Measurements from ENCODE around the gene DUSP22. TPM values are rescaled to one million over a fixed set of nuclear protein-coding genes. Genes with fewer than 3 reads are reported as not detected.

The DUSP22 gene
- total and polyA plus RNA-seq, 9 of the 15 experiments (the other 6 are each of a cell fraction or from before 2014, with no cell fraction given) = 9.3 to 19.4 (median 11.8) TPM

GRCh38 chr6:314377-314776, 22.1 kb downstream of the DUSP22 start:
- H3K36me3 ChIP-seq (ENCODE audit: control insufficient read depth, insufficient read depth, low read length) = no peaks in the 10 kb centered on the region
- intact Hi-C loops (cut with micrococcal nuclease) = no loop called here
- DNase-seq (ENCODE audit: extremely low read depth in 1 of 4, low spot score in 3 of 4) = no peak
- no peak overlapping the region for H3K4me3 ChIP-seq
- ChIA-PET CTCF (ENCODE audit: low intra/inter-chr PET ratio) (no interaction called here), POLR2A (interaction anchor here (0.7 kb wide), 1 partner anchor 45 kb away, joined by 4 read pairs; no protein-coding TSS in a partner anchor)
- peaks cover 16% of the 10 kb centered on the region for H4K20me1 ChIP-seq (replicated peaks; ENCODE audit: control insufficient read depth, insufficient read depth, low read length)
- no peak overlapping the region for H3K9ac ChIP-seq (ENCODE audit: insufficient read depth in 1 of 2, low read depth in 2 of 2, low read length in 2 of 2)
- 42% methylated on average over 5 of the region's 5 CpGs for WGBS (ENCODE audit: insufficient coverage, low coverage, missing lambda C conversion rate)
- in situ Hi-C loops (cut with MboI) = no loop called here
- H3K9me3 ChIP-seq (replicated peaks; ENCODE audit: control insufficient read depth, insufficient read depth, low read depth, low read length) = no peaks in the 10 kb centered on the region
- no peaks in the 10 kb centered on the region for H3K9me1 ChIP-seq (ENCODE audit: control insufficient read depth, insufficient read depth, low read length)
- H3K4me1 ChIP-seq (replicated peaks in 1 of 2; ENCODE audit: control insufficient read depth in 2 of 2, insufficient read depth in 2 of 2, low read length in 2 of 2) = peaks cover 5 to 7% of the 10 kb centered on the region in 2 experiments; a peak in 4 of 5 replicates
- H3K27me3 ChIP-seq (ENCODE audit: control insufficient read depth in 2 of 2, insufficient read depth in 2 of 2, low read length in 2 of 2) = peaks cover 0 to 25% of the 10 kb centered on the region in 2 experiments; a peak in 2 of 5 replicates
- BruUV-seq (replicated peaks) = no TSS peak
- no peak overlapping the region for H2AFZ ChIP-seq (ENCODE audit: low read depth, low read length)
- ATAC-seq = no peak
- no peak for FAIRE-seq
- H3K4me2 ChIP-seq (ENCODE audit: insufficient read depth, low read length) = no peak overlapping the region
- no peaks in the 10 kb centered on the region for H3K79me2 ChIP-seq (ENCODE audit: control insufficient read depth, insufficient read depth, low read length)
- no peak overlapping the region for H3K27ac ChIP-seq (ENCODE audit: extremely low read depth, low read depth, low read length)
- TF ChIP-seq EHMT2 (IDR thresholded peaks at IDR 0.05) = no peak
- TF ChIP-seq SP1 (CRISPR knock-in tag; IDR thresholded peaks at IDR 0.05) = no peak
- no peak for TF ChIP-seq TOE1 (IDR thresholded peaks at IDR 0.05; ENCODE audit: borderline replicate concordance)
- TF ChIP-seq TOE1 (CRISPR knock-in tag; IDR thresholded peaks at IDR 0.05; ENCODE audit: borderline replicate concordance, low read depth) = no peak
- TF ChIP-seq VEZF1 (CRISPR knock-in tag; IDR thresholded peaks at IDR 0.05) = no peak
- no peak for TF ChIP-seq THRA (IDR thresholded peaks at IDR 0.05)
- TF ChIP-seq AFF1 (IDR thresholded peaks at IDR 0.05; ENCODE audit: low read depth in 1 of 2, partially characterized antibody in 2 of 2) = no peak
- TF ChIP-seq NFXL1 (CRISPR knock-in tag; IDR thresholded peaks at IDR 0.05) = no peak
- TF ChIP-seq ZNF165 (CRISPR knock-in tag; IDR thresholded peaks at IDR 0.05; ENCODE audit: borderline replicate concordance) = no peak
- TF ChIP-seq ZNF121 (CRISPR knock-in tag; conservative IDR thresholded peaks at IDR 0.05) = no peak
- TF ChIP-seq, protein P1, sequence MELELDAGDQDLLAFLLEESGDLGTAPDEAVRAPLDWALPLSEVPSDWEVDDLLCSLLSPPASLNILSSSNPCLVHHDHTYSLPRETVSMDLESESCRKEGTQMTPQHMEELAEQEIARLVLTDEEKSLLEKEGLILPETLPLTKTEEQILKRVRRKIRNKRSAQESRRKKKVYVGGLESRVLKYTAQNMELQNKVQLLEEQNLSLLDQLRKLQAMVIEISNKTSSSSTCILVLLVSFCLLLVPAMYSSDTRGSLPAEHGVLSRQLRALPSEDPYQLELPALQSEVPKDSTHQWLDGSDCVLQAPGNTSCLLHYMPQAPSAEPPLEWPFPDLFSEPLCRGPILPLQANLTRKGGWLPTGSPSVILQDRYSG (tag; conservative IDR thresholded peaks at IDR 0.05; ENCODE audit: low read depth) = no peak
- TF ChIP-seq ZNF146 (CRISPR knock-in tag; IDR thresholded peaks at IDR 0.05; ENCODE audit: unreplicated experiment) = no peak
- TF ChIP-seq ZNF644 (tag; IDR thresholded peaks at IDR 0.05; ENCODE audit: low read depth) = no peak
- TF ChIP-seq ZNF436 (CRISPR knock-in tag; IDR thresholded peaks at IDR 0.05) = no peak
- TF ChIP-seq NFE2L1 (tag; IDR thresholded peaks at IDR 0.05; ENCODE audit: borderline replicate concordance, low read depth) = no peak
